ENCODE results near the gene NCKAP5.

Gene NCKAP5

DNA sequence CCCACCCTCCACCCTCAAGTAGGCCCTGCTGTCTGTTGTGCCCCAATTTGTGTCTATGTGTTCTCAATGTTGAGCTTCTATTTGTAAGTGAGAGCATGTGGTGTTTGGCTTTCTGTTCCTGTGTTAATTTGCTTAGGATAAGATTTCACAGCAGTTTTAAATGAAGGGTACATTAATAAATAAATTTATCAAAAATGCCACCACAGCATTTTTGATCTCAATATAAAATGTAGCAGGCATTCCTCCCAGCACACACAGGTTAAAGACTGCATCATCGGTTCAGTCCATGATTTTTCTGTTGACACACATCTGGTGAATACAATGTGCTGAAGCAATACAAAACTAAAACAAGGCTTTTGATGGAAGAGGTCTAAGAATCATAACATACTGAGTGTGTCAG, 486.2 kb downstream of the NCKAP5 start:
- CTCF ChIA-PET: no interaction called here
- no peak for DNase-seq (ENCODE audit: extremely low spot score)
- TF ChIP-seq TARDBP (IDR thresholded peaks at IDR 0.05): no peak
- no peak for TF ChIP-seq LEF1 (IDR thresholded peaks at IDR 0.05; ENCODE audit: borderline replicate concordance)
- TF ChIP-seq ELF4 (IDR thresholded peaks at IDR 0.05): no peak
- TF ChIP-seq BHLHE40 (IDR thresholded peaks at IDR 0.05; ENCODE audit: borderline replicate concordance): no peak
- POLR2A ChIA-PET: no interaction called here

DNA sequence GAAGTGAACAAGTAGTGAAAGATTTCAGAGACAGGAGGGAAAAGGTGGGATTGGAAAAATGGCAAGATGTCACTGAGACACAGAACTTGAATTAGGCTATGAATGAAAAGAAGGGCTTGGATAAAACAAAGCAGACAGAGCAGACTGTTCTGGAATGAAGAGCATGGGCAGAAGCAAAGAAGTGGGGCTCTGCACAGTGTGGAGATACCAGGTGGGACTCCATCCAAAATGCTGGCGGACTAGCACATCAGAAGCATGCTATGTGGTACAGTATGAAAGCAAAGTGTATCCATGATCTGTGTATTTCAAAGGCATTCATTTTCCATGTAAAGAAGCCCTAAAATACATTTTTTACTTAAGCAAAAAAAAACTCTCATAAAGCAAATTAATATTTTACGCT, 487.4 kb downstream of the NCKAP5 start:
- no peak for DNase-seq (ENCODE audit: extremely low spot score)
- ChIA-PET POLR2A (no interaction called here), CTCF (no interaction called here)
- TF ChIP-seq FOXK2 (IDR thresholded peaks at IDR 0.05) (no peak), L3MBTL2 (conservative IDR thresholded peaks at IDR 0.05) (no peak), SUZ12 (IDR thresholded peaks at IDR 0.05) (no peak), FOXA1 (IDR thresholded peaks at IDR 0.05) (no peak), CTBP1 (IDR thresholded peaks at IDR 0.05; ENCODE audit: borderline replicate concordance) (no peak), LEF1 (IDR thresholded peaks at IDR 0.05; ENCODE audit: borderline replicate concordance) (no peak), ARNT (IDR thresholded peaks at IDR 0.05) (no peak), BHLHE40 (IDR thresholded peaks at IDR 0.05; ENCODE audit: borderline replicate concordance) (no peak), NFRKB (IDR thresholded peaks at IDR 0.05) (no peak), TARDBP (IDR thresholded peaks at IDR 0.05) (no peak), ELF4 (IDR thresholded peaks at IDR 0.05) (no peak), FOXM1 (IDR thresholded peaks at IDR 0.05; ENCODE audit: borderline replicate concordance) (no peak), ZNF384 (IDR thresholded peaks at IDR 0.05) (no peak), HDGF (IDR thresholded peaks at IDR 0.05; ENCODE audit: borderline replicate concordance) (no peak), SP1 (IDR thresholded peaks at IDR 0.05) (no peak)
- TF ChIP-seq, protein P1, sequence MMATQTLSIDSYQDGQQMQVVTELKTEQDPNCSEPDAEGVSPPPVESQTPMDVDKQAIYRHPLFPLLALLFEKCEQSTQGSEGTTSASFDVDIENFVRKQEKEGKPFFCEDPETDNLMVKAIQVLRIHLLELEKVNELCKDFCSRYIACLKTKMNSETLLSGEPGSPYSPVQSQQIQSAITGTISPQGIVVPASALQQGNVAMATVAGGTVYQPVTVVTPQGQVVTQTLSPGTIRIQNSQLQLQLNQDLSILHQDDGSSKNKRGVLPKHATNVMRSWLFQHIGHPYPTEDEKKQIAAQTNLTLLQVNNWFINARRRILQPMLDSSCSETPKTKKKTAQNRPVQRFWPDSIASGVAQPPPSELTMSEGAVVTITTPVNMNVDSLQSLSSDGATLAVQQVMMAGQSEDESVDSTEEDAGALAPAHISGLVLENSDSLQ (IDR thresholded peaks at IDR 0.05): no peak

DNA sequence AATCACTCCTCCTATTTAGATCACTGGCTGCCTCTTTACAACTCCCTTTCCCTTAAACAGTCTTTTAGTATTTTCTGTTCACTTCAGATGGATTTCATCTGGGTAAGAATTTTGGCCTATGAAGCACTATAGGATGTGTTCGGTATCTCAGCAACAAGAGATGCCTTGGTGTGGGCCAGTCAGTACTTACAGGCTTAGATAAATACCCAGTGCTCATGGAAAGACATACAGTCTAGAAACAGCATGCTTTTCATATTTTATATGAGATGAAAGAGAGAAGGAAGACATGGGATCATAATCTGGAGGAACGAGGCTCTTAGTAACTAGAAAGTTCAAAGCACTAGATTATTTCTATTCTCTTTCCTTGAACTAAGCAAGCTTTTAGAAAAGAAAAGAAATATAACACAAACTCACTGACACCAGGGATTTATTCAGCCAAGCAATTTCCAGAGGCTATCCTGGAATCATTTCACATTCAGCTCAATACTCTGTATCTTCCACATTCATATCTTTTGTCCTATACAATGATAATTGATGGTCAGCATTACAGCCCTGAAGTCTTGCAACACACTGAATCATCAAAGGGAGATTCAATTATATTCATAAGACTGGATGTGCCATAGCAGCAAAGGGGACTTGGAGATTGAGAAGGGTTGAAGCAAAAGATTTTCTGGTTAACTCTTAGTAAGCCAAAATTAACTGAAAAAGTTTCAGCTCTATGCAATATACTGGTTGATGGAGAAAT, 489.4 kb downstream of the NCKAP5 start:
- ChIA-PET POLR2A (no interaction called here), CTCF (no interaction called here)
- TF ChIP-seq LEF1 (IDR thresholded peaks at IDR 0.05; ENCODE audit: borderline replicate concordance): no peak
- no peak for TF ChIP-seq L3MBTL2 (conservative IDR thresholded peaks at IDR 0.05)
- TF ChIP-seq ZNF384 (IDR thresholded peaks at IDR 0.05): no peak
- TF ChIP-seq TARDBP (IDR thresholded peaks at IDR 0.05): no peak
- no peak for TF ChIP-seq CTBP1 (IDR thresholded peaks at IDR 0.05; ENCODE audit: borderline replicate concordance)
- no peak for TF ChIP-seq BHLHE40 (IDR thresholded peaks at IDR 0.05; ENCODE audit: borderline replicate concordance)
- no peak for TF ChIP-seq NFRKB (IDR thresholded peaks at IDR 0.05)
- no peak for TF ChIP-seq ELF4 (IDR thresholded peaks at IDR 0.05)
- no peak for TF ChIP-seq FOXK2 (IDR thresholded peaks at IDR 0.05)
- TF ChIP-seq SUZ12 (IDR thresholded peaks at IDR 0.05): no peak
- no peak for TF ChIP-seq SP1 (IDR thresholded peaks at IDR 0.05)
- TF ChIP-seq FOXM1 (IDR thresholded peaks at IDR 0.05; ENCODE audit: borderline replicate concordance): no peak
- TF ChIP-seq HDGF (IDR thresholded peaks at IDR 0.05; ENCODE audit: borderline replicate concordance): no peak
- TF ChIP-seq, protein P1 (IDR thresholded peaks at IDR 0.05): no peak
- no peak for TF ChIP-seq ARNT (IDR thresholded peaks at IDR 0.05)
- no peak for TF ChIP-seq FOXA1 (IDR thresholded peaks at IDR 0.05)
- DNase-seq (ENCODE audit: extremely low spot score): no peak

DNA sequence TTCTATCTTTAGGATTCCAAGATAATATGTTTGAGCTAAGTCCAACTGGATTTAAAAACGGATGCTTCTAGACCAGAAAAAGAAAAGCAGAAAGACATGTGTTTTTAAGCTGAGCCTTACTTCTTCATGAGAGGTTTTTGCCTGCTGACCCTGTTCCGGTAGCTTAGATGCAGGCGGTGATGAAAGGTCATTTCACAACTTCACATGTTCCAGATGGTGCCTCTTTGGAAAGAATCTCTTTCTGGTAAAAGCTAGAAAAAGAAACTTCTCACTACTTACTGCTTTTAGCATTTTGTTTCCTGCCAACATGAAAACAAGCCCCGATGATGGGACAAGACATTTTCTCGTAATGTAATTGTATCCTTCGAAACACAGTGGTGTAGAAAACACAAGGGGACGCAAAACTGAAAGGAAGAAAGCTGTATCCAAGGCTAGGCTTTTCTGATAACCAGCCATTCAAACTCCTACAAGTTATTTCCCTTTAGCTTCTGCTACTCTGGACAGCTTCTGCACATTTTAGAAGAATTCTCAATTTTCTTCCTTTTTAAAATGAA, 490.9 kb downstream of the NCKAP5 start:
- ChIA-PET POLR2A (no interaction called here), CTCF (no interaction called here)
- TF ChIP-seq ZNF384 (IDR thresholded peaks at IDR 0.05) (no peak), NFRKB (IDR thresholded peaks at IDR 0.05) (no peak), HDGF (IDR thresholded peaks at IDR 0.05; ENCODE audit: borderline replicate concordance) (no peak), CTBP1 (IDR thresholded peaks at IDR 0.05; ENCODE audit: borderline replicate concordance) (no peak), FOXM1 (IDR thresholded peaks at IDR 0.05; ENCODE audit: borderline replicate concordance) (no peak), SUZ12 (IDR thresholded peaks at IDR 0.05) (no peak), SP1 (IDR thresholded peaks at IDR 0.05) (no peak), LEF1 (IDR thresholded peaks at IDR 0.05; ENCODE audit: borderline replicate concordance) (no peak), BHLHE40 (IDR thresholded peaks at IDR 0.05; ENCODE audit: borderline replicate concordance) (no peak), FOXA1 (IDR thresholded peaks at IDR 0.05) (no peak), ARNT (IDR thresholded peaks at IDR 0.05) (no peak), ELF4 (IDR thresholded peaks at IDR 0.05) (no peak), L3MBTL2 (conservative IDR thresholded peaks at IDR 0.05) (no peak), TARDBP (IDR thresholded peaks at IDR 0.05) (no peak)
- TF ChIP-seq, protein P1 (IDR thresholded peaks at IDR 0.05): no peak
- DNase-seq (ENCODE audit: extremely low spot score): no peak

DNA sequence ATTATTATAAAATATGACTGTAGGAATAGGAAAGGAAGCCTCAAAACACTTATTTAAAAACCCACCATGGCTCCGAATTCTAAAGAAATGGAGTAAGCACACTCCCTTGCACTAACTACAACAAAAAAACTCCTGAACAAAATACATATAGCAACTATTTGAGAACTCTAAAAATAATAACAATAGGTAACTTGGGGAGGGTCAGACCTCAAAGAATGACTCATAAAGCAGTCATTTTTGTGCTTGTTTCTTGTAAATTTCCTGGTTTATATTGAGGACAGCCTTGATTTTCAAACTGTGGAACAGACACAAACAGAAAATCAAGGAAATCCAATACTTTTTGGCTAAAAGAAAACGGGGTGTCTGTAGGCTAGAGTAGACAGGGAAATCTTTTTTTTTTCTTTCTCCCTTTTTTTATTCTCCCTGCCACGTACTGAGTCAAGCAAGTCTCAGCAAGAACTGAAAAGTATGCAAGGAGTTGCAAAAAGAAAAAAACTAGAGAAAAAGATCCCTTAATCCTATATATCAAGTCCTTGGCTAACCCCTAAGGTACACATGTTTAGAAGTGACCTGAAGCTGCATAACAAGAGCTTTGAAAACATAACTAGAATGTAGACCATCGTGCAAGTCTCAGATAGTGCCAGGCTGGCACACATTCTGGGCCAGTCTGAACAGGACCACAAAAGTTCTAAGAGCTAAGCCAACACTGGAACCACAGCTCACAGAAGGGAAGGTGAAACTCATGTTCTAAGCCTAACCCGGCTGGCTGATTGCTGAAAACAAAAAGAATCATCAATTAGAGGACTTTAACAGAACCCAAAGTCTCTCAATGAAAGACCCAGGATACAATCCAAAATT, 495.2 kb downstream of the NCKAP5 start:
- TF ChIP-seq ARNT (IDR thresholded peaks at IDR 0.05): no peak
- TF ChIP-seq L3MBTL2 (conservative IDR thresholded peaks at IDR 0.05): no peak
- no peak for TF ChIP-seq CTBP1 (IDR thresholded peaks at IDR 0.05; ENCODE audit: borderline replicate concordance)

More for the DNA sequence above, 495.2 kb downstream of the NCKAP5 start:
- no peak for DNase-seq (ENCODE audit: extremely low spot score)
- ChIA-PET POLR2A (no interaction called here), CTCF (no interaction called here)

All from HEK293T (cell line).